ENCODE measurements around the gene KIF6. TPM values are rescaled to one million over a fixed set of nuclear protein-coding genes. Genes with fewer than 3 reads are reported as not detected.

KIF6 gene
- total and polyA plus RNA-seq, 2 of the 8 experiments (the other 6 are each of a cell fraction or from before 2014, with no cell fraction given), result 0.53 to 0.65 TPM

DNA sequence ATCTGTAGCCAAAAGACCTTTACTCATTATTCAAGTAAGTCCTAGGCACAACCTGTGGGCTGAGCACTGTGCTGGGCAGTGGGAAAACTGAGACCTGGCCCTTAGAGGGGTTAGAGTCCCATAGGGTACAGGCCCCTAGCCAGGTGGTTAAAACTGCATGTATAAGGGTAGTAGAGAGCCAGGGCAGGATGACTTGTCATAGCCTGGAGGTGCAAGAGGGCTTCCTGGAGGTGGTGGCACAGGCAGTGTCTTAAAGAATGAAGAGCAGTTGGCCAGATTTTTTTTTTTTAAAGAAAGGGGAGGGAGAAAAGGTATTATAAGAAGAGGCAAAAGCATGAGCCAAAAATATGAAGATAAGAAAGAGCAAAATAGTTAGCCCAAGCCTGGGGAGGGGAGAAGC is 226.2 kb downstream of the KIF6 start:
- no peak overlapping the region for H3K18ac ChIP-seq (ENCODE audit: extremely low read depth, low read length)
- no peak overlapping the region for H2BK120ac ChIP-seq (replicated peaks; ENCODE audit: low read depth, low read length)
- H2BK12ac ChIP-seq (ENCODE audit: low read depth, low read length), result no peak overlapping the region
- TF ChIP-seq CHD1 (IDR thresholded peaks at IDR 0.05; ENCODE audit: low read depth, low read length), result no peak
- no peak for TF ChIP-seq POLR2A (IDR thresholded peaks at IDR 0.05; ENCODE audit: control extremely low read depth in 1 of 2, low read depth in 2 of 2, low read length in 2 of 2)
- no peak for TF ChIP-seq SRF (IDR thresholded peaks at IDR 0.05; ENCODE audit: low read depth, low read length)
- no peak for TF ChIP-seq CBX8 (IDR thresholded peaks at IDR 0.05; ENCODE audit: borderline replicate concordance, low read depth, low read length)
- no peak for TF ChIP-seq MAFK (IDR thresholded peaks at IDR 0.05; ENCODE audit: low read depth, low read length)
- no peak for TF ChIP-seq EZH2 (IDR thresholded peaks at IDR 0.05; ENCODE audit: low read depth, low read length, severe bottlenecking)
- no peak for TF ChIP-seq RFX5 (IDR thresholded peaks at IDR 0.05; ENCODE audit: borderline replicate concordance, low read depth, low read length)
- TF ChIP-seq, protein P1, sequence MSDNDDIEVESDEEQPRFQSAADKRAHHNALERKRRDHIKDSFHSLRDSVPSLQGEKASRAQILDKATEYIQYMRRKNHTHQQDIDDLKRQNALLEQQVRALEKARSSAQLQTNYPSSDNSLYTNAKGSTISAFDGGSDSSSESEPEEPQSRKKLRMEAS (IDR thresholded peaks at IDR 0.05), result no peak
- TF ChIP-seq KDM5A (IDR thresholded peaks at IDR 0.05; ENCODE audit: low read length), result no peak
- TF ChIP-seq TAF7 (optimal IDR thresholded peaks at IDR 0.05; ENCODE audit: borderline replicate concordance, low read depth, low read length), result no peak
- no peak for TF ChIP-seq HDAC2 (IDR thresholded peaks at IDR 0.05; ENCODE audit: borderline replicate concordance in 1 of 2, low read depth in 2 of 2, low read length in 2 of 2)
- no peak for TF ChIP-seq CBX5 (IDR thresholded peaks at IDR 0.05; ENCODE audit: low read depth, low read length)
- H3K79me1 ChIP-seq (ENCODE audit: low read depth, low read length), result no peaks in the 10 kb centered on the region
- H3K4me2 ChIP-seq (ENCODE audit: insufficient read depth in 1 of 2, low read depth in 2 of 2, low read length in 2 of 2), result no peak overlapping the region
- H4K20me1 ChIP-seq (replicated peaks in 1 of 2; ENCODE audit: control insufficient read depth in 1 of 2, insufficient read depth in 2 of 2, low read length in 2 of 2), result no peaks in the 10 kb centered on the region
- no peak overlapping the region for H3K9ac ChIP-seq (replicated peaks in 1 of 4; ENCODE audit: extremely low read depth in 1 of 4, low read depth in 3 of 4, low read length in 3 of 4)
- no peak for DNase-seq (ENCODE audit: low read depth in 1 of 2, low spot score in 2 of 2)
- no peak for FAIRE-seq
- H2AK5ac ChIP-seq (ENCODE audit: low read depth, low read length), result no peak overlapping the region
- H3K14ac ChIP-seq (ENCODE audit: insufficient read length), result no peak overlapping the region
- H3K27ac ChIP-seq (ENCODE audit: low read depth, low read length), result no peak overlapping the region
- H4K5ac ChIP-seq (ENCODE audit: insufficient read length, low read depth, low read length), result no peak overlapping the region
- no peak overlapping the region for H4K91ac ChIP-seq (replicated peaks; ENCODE audit: insufficient read length, low read length)
- H3K4ac ChIP-seq (replicated peaks; ENCODE audit: insufficient read length, low read depth, low read length), result no peak overlapping the region
- no peaks in the 10 kb centered on the region for H3K79me2 ChIP-seq (ENCODE audit: control insufficient read depth in 1 of 2, insufficient read depth in 2 of 2, low read length in 2 of 2)
- no peak overlapping the region for H3K56ac ChIP-seq (replicated peaks; ENCODE audit: insufficient read length, low read depth, low read length)
- H3K36me3 ChIP-seq (ENCODE audit: control insufficient read depth in 2 of 4, insufficient read depth in 4 of 4, low read length in 3 of 4), result no peaks in the 10 kb centered on the region; a peak in 1 of 8 replicates
- H2BK5ac ChIP-seq (ENCODE audit: low read depth, low read length), result no peak overlapping the region
- no peak overlapping the region for H3K4me3 ChIP-seq (ENCODE audit: extremely low read depth in 1 of 4, insufficient read depth in 2 of 4, low read depth in 3 of 4, low read length in 4 of 4)
- H3K23ac ChIP-seq (ENCODE audit: insufficient read length), result no peak overlapping the region
- no peaks in the 10 kb centered on the region for H3K27me3 ChIP-seq (replicated peaks in 1 of 4; ENCODE audit: control insufficient read depth in 3 of 4, extremely low read depth in 1 of 4, insufficient read depth in 3 of 4, low read length in 3 of 4)
- no peak overlapping the region for H2AFZ ChIP-seq (ENCODE audit: low read length)
- peaks cover 8 to 13% (median 9%) of the 10 kb centered on the region in 4 experiments for H3K4me1 ChIP-seq (replicated peaks in 1 of 4; ENCODE audit: control insufficient read depth in 3 of 4, insufficient read depth in 4 of 4, low read length in 3 of 4)
- no peak overlapping the region for H2BK15ac ChIP-seq (ENCODE audit: low read length)
- H3K23me2 ChIP-seq (ENCODE audit: low read depth, low read length), result no peaks in the 10 kb centered on the region; the same call in 1 of the 2 replicates
- H2BK20ac ChIP-seq (ENCODE audit: low read length), result no peak overlapping the region
- H4K8ac ChIP-seq (ENCODE audit: extremely low read depth, insufficient read depth, low read length), result no peak overlapping the region
- ChIA-PET POLR2A (ENCODE audit: partially characterized antibody) (no interaction called here), CTCF (ENCODE audit: partially characterized antibody) (interaction anchor here (1.4 kb wide), 1 partner anchor 65 kb away, joined by 3 read pairs; no protein-coding TSS in a partner anchor)
- H3K9me3 ChIP-seq (ENCODE audit: insufficient read depth in 2 of 2, low read depth in 1 of 2, low read length in 1 of 2), result 0 out of 4 replicates have a peak, but pooled peaks cover 0 to 7% of the 10 kb centered on the region in 2 experiments

Data from H1 (cell line).